Neural cell (in vitro differentiated cells): ENCODE measurements around the gene NAA38. TPM values are rescaled to one million over a fixed set of nuclear protein-coding genes. Genes with fewer than 3 reads are reported as not detected.

Experiments used
- H2AFZ ChIP-seq: fragments of 200-600, 300-800 bp; sonication (generic), shearing (Covaris generic); 2 replicates; pipeline ENCODE4 v1.6.0; 2014; ENCODE audit warnings: low read depth, mild to moderate bottlenecking, antibody characterized with exemption, low read length, moderate library complexity
- H3F3A ChIP-seq: fragments of 200-600 bp; shearing (Covaris generic); 2 replicates; pipeline ENCODE4 v1.6.1; 2016; ENCODE audit warnings: mild to moderate bottlenecking, moderate library complexity, mixed read lengths, antibody characterized with exemption, low read length; ENCODE audit not compliant: insufficient read depth, poor library complexity, severe bottlenecking
- H3K27ac ChIP-seq: fragments of 200-600, 300-800 bp; sonication (generic), shearing (Covaris generic); 2 replicates; pipeline ENCODE4 v1.5.1; 2014; ENCODE audit warnings: mild to moderate bottlenecking, low read length, moderate library complexity
- H3K27me3 ChIP-seq: fragments of 300-800, 200-600 bp; sonication (generic), shearing (Covaris generic); 2 replicates; pipeline ENCODE4 v1.6.0; 2014; ENCODE audit warnings: mild to moderate bottlenecking, low read depth, low read length, moderate library complexity; ENCODE audit not compliant: insufficient read depth
- H3K36me3 ChIP-seq: fragments of 300-800, 200-600 bp; sonication (generic), shearing (Covaris generic); 2 replicates; pipeline ENCODE4 v1.5.1; 2014; ENCODE audit warnings: mild to moderate bottlenecking, antibody characterized with exemption, low read length, moderate library complexity; ENCODE audit not compliant: insufficient read depth
- H3K4me2 ChIP-seq: fragments of 300-800, 200-600 bp; sonication (generic), shearing (Covaris generic); 2 replicates; pipeline ENCODE4 v1.6.0; 2014; ENCODE audit warnings: mild to moderate bottlenecking, low read length
- H3K4me3 ChIP-seq: fragments of 300-800, 200-600 bp; sonication (generic), shearing (Covaris generic); 2 replicates; pipeline ENCODE4 v1.5.1; 2014; ENCODE audit warnings: mild to moderate bottlenecking, low read length, moderate library complexity
- H3K79me2 ChIP-seq: fragments of 200-600 bp; shearing (Covaris generic); replicated peaks from 2 replicates; pipeline ENCODE4 v1.6.0; 2014; ENCODE audit warnings: mild to moderate bottlenecking, low read length, moderate library complexity; ENCODE audit not compliant: insufficient read depth
- H3K9ac ChIP-seq: fragments of 300-800, 200-600 bp; sonication (generic), shearing (Covaris generic); 2 replicates; pipeline ENCODE4 v1.6.1; 2016; ENCODE audit warnings: mild to moderate bottlenecking, low read length, mixed read lengths
- H3K9me2 ChIP-seq: fragments of 200-600 bp; shearing (Covaris generic); 2 replicates; pipeline ENCODE4 v1.6.1; 2016; ENCODE audit warnings: mild to moderate bottlenecking, low read length, mixed read lengths; ENCODE audit not compliant: insufficient read depth
- H3K9me3 ChIP-seq: fragments of 200-600, 300-800 bp; sonication (generic), shearing (Covaris generic); 2 replicates; pipeline ENCODE4 v1.6.1; 2016; ENCODE audit warnings: mild to moderate bottlenecking, mixed run types, low read length, moderate library complexity, mixed read lengths
- H4K20me1 ChIP-seq: fragments of 200-600 bp; shearing (Covaris generic); 2 replicates; pipeline ENCODE4 v1.6.1; 2016; ENCODE audit warnings: mild to moderate bottlenecking, mixed run types; ENCODE audit not compliant: insufficient read depth
- EP300 ChIP-seq: fragments of 450-650 bp; conservative IDR thresholded peaks from 2 replicates; pipeline ENCODE4 v1.6.1; 2014; ENCODE audit warnings: antibody characterized with exemption, mild to moderate bottlenecking, moderate library complexity; ENCODE audit not compliant: poor library complexity, severe bottlenecking
- EZH2 ChIP-seq: fragments of 200-600, 300-800 bp; shearing (Covaris generic), sonication (generic); IDR thresholded peaks from 2 replicates; pipeline ENCODE4 v1.6.1; 2014; ENCODE audit warnings: antibody characterized with exemption, low read length, borderline replicate concordance, mild to moderate bottlenecking; ENCODE audit not compliant: insufficient read depth, poor library complexity, severe bottlenecking
- MXI1 ChIP-seq: fragments of 450-650 bp; conservative IDR thresholded peaks from 2 replicates; pipeline ENCODE4 v1.6.1; 2014; ENCODE audit warnings: antibody characterized with exemption, mild to moderate bottlenecking; ENCODE audit not compliant: poor library complexity, severe bottlenecking
- POLR2AphosphoS5 ChIP-seq: IDR thresholded peaks from 2 replicates; pipeline ENCODE4 v1.6.1; 2012
- SMC3 ChIP-seq: fragments of 450-650 bp; conservative IDR thresholded peaks from 2 replicates; pipeline ENCODE4 v1.6.1; 2014; ENCODE audit warnings: antibody characterized with exemption, mild to moderate bottlenecking, moderate library complexity; ENCODE audit not compliant: poor library complexity
- polyA plus RNA-seq: library from polyadenylated mRNA; depleted of rRNA; stranded (reverse); fragments of >200 nt; gene quantifications from 2 replicates; pipeline ENCODE4 v1.2.3, GENCODE V29; 2014
- TF ChIP-seq, protein P1 (sequence below): IDR thresholded peaks from 2 replicates; pipeline ENCODE4 v1.6.1; 2012; ENCODE audit warnings: borderline replicate concordance
- TF ChIP-seq, protein P2 (sequence below): fragments of 450-650 bp; IDR thresholded peaks from 2 replicates; pipeline ENCODE4 v1.5.1; 2014; ENCODE audit warnings: antibody characterized with exemption, mild to moderate bottlenecking, moderate library complexity; ENCODE audit not compliant: poor library complexity, severe bottlenecking

Gene NAA38
- polyA plus RNA-seq, 1 donor from 2014 or later, result 110 TPM

- TF ChIP-seq EP300 (no peak), SMC3 (no peak)
Observed at GRCh38 chr17:7830616-7831015, 26.7 kb downstream of the NAA38 start (continued).

- Histone ChIP-seq H3K27ac (no peak overlapping the region), H3F3A (no peaks in the 10 kb centered on the region)
Observed at GRCh38 chr17:7825206-7825990, 32.0 kb downstream of the NAA38 start.

GRCh38 chr17:7824021-7824924, 33.1 kb downstream of the NAA38 start:
- no peak overlapping the region for H3K4me3 ChIP-seq
- no peak overlapping the region for H3K4me2 ChIP-seq
- H3F3A ChIP-seq, result no peaks in the 10 kb centered on the region
- H3K9me2 ChIP-seq, result no peaks in the 10 kb centered on the region
- no peak overlapping the region for H3K27ac ChIP-seq
- H3K36me3 ChIP-seq, result no peaks in the 10 kb centered on the region
- TF ChIP-seq, protein P1, sequence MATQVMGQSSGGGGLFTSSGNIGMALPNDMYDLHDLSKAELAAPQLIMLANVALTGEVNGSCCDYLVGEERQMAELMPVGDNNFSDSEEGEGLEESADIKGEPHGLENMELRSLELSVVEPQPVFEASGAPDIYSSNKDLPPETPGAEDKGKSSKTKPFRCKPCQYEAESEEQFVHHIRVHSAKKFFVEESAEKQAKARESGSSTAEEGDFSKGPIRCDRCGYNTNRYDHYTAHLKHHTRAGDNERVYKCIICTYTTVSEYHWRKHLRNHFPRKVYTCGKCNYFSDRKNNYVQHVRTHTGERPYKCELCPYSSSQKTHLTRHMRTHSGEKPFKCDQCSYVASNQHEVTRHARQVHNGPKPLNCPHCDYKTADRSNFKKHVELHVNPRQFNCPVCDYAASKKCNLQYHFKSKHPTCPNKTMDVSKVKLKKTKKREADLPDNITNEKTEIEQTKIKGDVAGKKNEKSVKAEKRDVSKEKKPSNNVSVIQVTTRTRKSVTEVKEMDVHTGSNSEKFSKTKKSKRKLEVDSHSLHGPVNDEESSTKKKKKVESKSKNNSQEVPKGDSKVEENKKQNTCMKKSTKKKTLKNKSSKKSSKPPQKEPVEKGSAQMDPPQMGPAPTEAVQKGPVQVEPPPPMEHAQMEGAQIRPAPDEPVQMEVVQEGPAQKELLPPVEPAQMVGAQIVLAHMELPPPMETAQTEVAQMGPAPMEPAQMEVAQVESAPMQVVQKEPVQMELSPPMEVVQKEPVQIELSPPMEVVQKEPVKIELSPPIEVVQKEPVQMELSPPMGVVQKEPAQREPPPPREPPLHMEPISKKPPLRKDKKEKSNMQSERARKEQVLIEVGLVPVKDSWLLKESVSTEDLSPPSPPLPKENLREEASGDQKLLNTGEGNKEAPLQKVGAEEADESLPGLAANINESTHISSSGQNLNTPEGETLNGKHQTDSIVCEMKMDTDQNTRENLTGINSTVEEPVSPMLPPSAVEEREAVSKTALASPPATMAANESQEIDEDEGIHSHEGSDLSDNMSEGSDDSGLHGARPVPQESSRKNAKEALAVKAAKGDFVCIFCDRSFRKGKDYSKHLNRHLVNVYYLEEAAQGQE, result no peak
- TF ChIP-seq, protein P2, sequence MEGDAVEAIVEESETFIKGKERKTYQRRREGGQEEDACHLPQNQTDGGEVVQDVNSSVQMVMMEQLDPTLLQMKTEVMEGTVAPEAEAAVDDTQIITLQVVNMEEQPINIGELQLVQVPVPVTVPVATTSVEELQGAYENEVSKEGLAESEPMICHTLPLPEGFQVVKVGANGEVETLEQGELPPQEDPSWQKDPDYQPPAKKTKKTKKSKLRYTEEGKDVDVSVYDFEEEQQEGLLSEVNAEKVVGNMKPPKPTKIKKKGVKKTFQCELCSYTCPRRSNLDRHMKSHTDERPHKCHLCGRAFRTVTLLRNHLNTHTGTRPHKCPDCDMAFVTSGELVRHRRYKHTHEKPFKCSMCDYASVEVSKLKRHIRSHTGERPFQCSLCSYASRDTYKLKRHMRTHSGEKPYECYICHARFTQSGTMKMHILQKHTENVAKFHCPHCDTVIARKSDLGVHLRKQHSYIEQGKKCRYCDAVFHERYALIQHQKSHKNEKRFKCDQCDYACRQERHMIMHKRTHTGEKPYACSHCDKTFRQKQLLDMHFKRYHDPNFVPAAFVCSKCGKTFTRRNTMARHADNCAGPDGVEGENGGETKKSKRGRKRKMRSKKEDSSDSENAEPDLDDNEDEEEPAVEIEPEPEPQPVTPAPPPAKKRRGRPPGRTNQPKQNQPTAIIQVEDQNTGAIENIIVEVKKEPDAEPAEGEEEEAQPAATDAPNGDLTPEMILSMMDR, result no peak
- TF ChIP-seq POLR2AphosphoS5 (no peak), EP300 (no peak), EZH2 (no peak), MXI1 (no peak), SMC3 (no peak)
- H3K79me2 ChIP-seq, result no peaks in the 10 kb centered on the region
- no peaks in the 10 kb centered on the region for H3K27me3 ChIP-seq
- H2AFZ ChIP-seq, result no peak overlapping the region
- H3K9me3 ChIP-seq, result no peaks in the 10 kb centered on the region
- H4K20me1 ChIP-seq, result no peaks in the 10 kb centered on the region
- no peak overlapping the region for H3K9ac ChIP-seq

More at GRCh38 chr17:7825206-7825990, 32.0 kb downstream of the NAA38 start:
- no peak overlapping the region for H3K9ac ChIP-seq
- H3K4me3 ChIP-seq, result no peak overlapping the region
- H3K27me3 ChIP-seq, result no peaks in the 10 kb centered on the region
- TF ChIP-seq, protein P2, result peak; percentile 39
- no peak for TF ChIP-seq EZH2
- H3K36me3 ChIP-seq, result no peaks in the 10 kb centered on the region
- H2AFZ ChIP-seq, result no peak overlapping the region
- no peaks in the 10 kb centered on the region for H3K9me2 ChIP-seq
- H3K79me2 ChIP-seq, result no peaks in the 10 kb centered on the region
- H3K9me3 ChIP-seq, result no peaks in the 10 kb centered on the region
- H4K20me1 ChIP-seq, result no peaks in the 10 kb centered on the region
- no peak overlapping the region for H3K4me2 ChIP-seq
